A673 (cell line): Measurements from ENCODE around the gene DLX1. TPM values are rescaled to one million over a fixed set of nuclear protein-coding genes. Genes with fewer than 3 reads are reported as not detected.

Experiments used
- BruUV-seq: library from RNA; stranded (reverse); fragments of 400-500 nt; replicated peaks from 2 replicates; lab custom pipeline; 2021; lab: Mats Ljungman, UMichigan
- CTCF ChIA-PET: fragments of 300-600 bp; sonication (Branson Sonifier 250); formaldehyde crosslinking; loops from one replicate; lab custom pipeline; 2022; ENCODE audit warnings: antibody characterized with exemption; lab: Charles Lee
- POLR2A ChIA-PET: fragments of 300-600 bp; sonication (Branson Sonifier 250); formaldehyde crosslinking; loops from one replicate; lab custom pipeline; 2022; ENCODE audit warnings: antibody characterized with exemption; ENCODE audit not compliant: low non-redundant PET; lab: Charles Lee
- DNase-seq: peaks from one replicate; pipeline ENCODE4 v3.0.0-alpha.2; 2015; ENCODE audit warnings: low spot score
- H3K27ac ChIP-seq: fragments of 200-600 bp; sonication (generic); 2 replicates; pipeline ENCODE4 v1.5.1; 2016; ENCODE audit warnings: mixed run types, low read depth, mild to moderate bottlenecking, mixed read lengths, antibody characterized with exemption, low read length; ENCODE audit not compliant: poor library complexity, severe bottlenecking
- H3K27me3 ChIP-seq: fragments of 200-600 bp; sonication (generic); replicated peaks from 2 replicates; pipeline ENCODE4 v1.6.1; 2017; ENCODE audit warnings: mixed run types, low read depth, mild to moderate bottlenecking, mixed read lengths, antibody characterized with exemption, low read length; ENCODE audit not compliant: insufficient read depth, poor library complexity
- H3K36me3 ChIP-seq: fragments of 200-600 bp; sonication (generic); 2 replicates; pipeline ENCODE4 v1.6.1; 2016; ENCODE audit warnings: mixed run types, mild to moderate bottlenecking, mixed read lengths, antibody characterized with exemption, low read length; ENCODE audit not compliant: insufficient read depth, poor library complexity, severe bottlenecking
- H3K4me1 ChIP-seq: fragments of 200-600 bp; sonication (generic); 2 replicates; pipeline ENCODE4 v1.6.1; 2017; ENCODE audit warnings: mixed run types, mild to moderate bottlenecking, mixed read lengths, antibody characterized with exemption, low read length; ENCODE audit not compliant: insufficient read depth, poor library complexity, severe bottlenecking
- H3K4me3 ChIP-seq: fragments of 200-600 bp; sonication (generic); 2 replicates; pipeline ENCODE4 v1.5.1; 2016; ENCODE audit warnings: low read depth, mixed run types, mild to moderate bottlenecking, mixed read lengths, low read length; ENCODE audit not compliant: poor library complexity, severe bottlenecking
- H3K9me3 ChIP-seq: fragments of 200-600 bp; sonication (generic); 2 replicates; pipeline ENCODE4 v1.6.1; 2016; ENCODE audit warnings: mixed run types, low read depth, mild to moderate bottlenecking, mixed read lengths, antibody characterized with exemption, low read length; ENCODE audit not compliant: poor library complexity, severe bottlenecking
- EZH2 ChIP-seq: fragments of 200-600 bp; sonication (generic); IDR thresholded peaks from 2 replicates; pipeline ENCODE4 v1.6.1; 2017; ENCODE audit warnings: borderline replicate concordance, low read depth, mild to moderate bottlenecking, mixed read lengths, antibody characterized with exemption, low read length; ENCODE audit not compliant: poor library complexity, severe bottlenecking
- intact Hi-C: fragments of 100-400 bp; cut with micrococcal nuclease; formaldehyde crosslinking; loops from one replicate; pipeline ENCODE4 v1.10.0; 2022; ENCODE audit not compliant: unreplicated experiment
- total RNA-seq: library from RNA; stranded (reverse); gene quantifications from 2 replicates; pipeline ENCODE4 v1.2.3, GENCODE V29; 2021
- TF ChIP-seq, protein P1 (sequence below): fragments of 300-800, 200-600 bp; sonication (generic); conservative IDR thresholded peaks from 2 replicates; pipeline ENCODE4 v1.5.1; 2017; ENCODE audit warnings: low read depth, mild to moderate bottlenecking, antibody characterized with exemption, low read length, moderate library complexity, mixed read lengths

The DLX1 gene
- total RNA-seq, 1 experiment from 2014 or later, result 33.2 TPM

DNA sequence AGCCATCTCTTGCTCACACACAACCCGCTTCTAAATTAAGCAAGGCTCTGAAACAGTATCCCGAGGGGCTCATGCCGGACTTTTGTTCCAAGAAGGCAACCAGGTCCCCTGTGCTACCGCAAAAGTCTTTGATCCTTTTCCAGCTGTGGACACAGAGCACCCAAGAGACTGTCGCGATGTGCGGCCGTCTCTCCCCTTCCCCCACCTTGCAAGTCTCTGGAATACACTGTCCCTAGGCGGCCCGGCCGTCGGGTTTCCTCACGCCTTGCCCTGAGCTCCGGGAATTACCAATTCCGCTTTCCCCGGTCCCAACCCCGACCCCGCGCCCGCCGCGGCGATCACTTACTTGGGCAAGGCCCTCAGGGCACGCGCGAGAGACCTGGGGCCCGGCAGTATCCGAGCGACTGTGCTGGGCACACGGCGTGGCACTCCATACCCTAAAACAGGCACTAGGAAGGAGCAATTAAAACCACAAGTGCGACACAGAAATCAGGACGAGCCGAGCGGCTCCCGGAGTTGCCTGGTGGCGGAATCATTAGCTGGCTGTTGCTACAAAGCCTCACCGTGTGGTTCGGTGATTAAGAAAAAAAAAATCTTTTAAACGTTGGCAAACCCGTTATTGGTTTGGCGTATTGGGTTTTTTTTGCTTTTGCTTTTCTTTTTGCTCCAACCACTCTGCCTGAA lies 2.2 kb upstream of the DLX1 start:
- Histone ChIP-seq H3K27me3 (no peaks in the 10 kb centered on the region), H3K36me3 (no peaks in the 10 kb centered on the region), H3K9me3 (no peaks in the 10 kb centered on the region), H3K4me3 (peak overlapping the region; percentile 70), H3K27ac (no peak overlapping the region), H3K4me1 (peaks cover 22% of the 10 kb centered on the region)
- intact Hi-C loops, result no loop called here
- BruUV-seq, result no TSS peak
- POLR2A ChIA-PET, result interaction anchor here (0.7 kb wide), 1 partner anchor 13 kb away, joined by 3 read pairs; no protein-coding TSS in a partner anchor
- CTCF ChIA-PET, result no interaction called here
- no peak for TF ChIP-seq EZH2
- TF ChIP-seq, protein P1, sequence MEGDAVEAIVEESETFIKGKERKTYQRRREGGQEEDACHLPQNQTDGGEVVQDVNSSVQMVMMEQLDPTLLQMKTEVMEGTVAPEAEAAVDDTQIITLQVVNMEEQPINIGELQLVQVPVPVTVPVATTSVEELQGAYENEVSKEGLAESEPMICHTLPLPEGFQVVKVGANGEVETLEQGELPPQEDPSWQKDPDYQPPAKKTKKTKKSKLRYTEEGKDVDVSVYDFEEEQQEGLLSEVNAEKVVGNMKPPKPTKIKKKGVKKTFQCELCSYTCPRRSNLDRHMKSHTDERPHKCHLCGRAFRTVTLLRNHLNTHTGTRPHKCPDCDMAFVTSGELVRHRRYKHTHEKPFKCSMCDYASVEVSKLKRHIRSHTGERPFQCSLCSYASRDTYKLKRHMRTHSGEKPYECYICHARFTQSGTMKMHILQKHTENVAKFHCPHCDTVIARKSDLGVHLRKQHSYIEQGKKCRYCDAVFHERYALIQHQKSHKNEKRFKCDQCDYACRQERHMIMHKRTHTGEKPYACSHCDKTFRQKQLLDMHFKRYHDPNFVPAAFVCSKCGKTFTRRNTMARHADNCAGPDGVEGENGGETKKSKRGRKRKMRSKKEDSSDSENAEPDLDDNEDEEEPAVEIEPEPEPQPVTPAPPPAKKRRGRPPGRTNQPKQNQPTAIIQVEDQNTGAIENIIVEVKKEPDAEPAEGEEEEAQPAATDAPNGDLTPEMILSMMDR, result no peak
- DNase-seq, result no peak

GRCh38 chr2:172083628-172084394 lies 1.5 kb upstream of the DLX1 start:
- ChIA-PET CTCF (no interaction called here), POLR2A (interaction anchor here (0.7 kb wide), 1 partner anchor 12 kb away, joined by 3 read pairs; no protein-coding TSS in a partner anchor)
- DNase-seq, result no peak
- Histone ChIP-seq H3K9me3 (no peaks in the 10 kb centered on the region), H3K4me3 (peak overlapping the region; percentile 70), H3K27me3 (no peaks in the 10 kb centered on the region), H3K27ac (peak overlapping the region; percentile 83), H3K36me3 (peaks cover 7% of the 10 kb centered on the region), H3K4me1 (peaks cover 22% of the 10 kb centered on the region)
- TF ChIP-seq, protein P1, result no peak
- TF ChIP-seq EZH2, result no peak
- intact Hi-C loops, result no loop called here
- BruUV-seq, result no TSS peak

DNA sequence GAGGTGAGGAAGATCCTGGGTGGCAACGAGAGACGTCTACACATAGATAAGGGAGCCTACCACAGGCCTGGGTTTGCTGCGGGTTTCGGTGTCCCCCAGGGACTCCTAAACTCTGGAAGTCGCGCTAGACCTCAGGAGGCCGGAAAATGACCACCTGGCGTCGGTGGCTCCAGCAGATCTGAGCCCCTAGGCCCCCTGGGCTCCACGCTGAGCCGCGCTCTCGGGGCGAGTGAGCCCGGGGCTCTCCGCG lies 987 bp upstream of the DLX1 start:
- no peak for TF ChIP-seq EZH2
- TF ChIP-seq, protein P1, result no peak
- intact Hi-C loops, result no loop called here
- CTCF ChIA-PET, result no interaction called here

More for the DNA sequence above, 987 bp upstream of the DLX1 start:
- Histone ChIP-seq H3K27ac (peak overlapping the region; percentile 83), H3K9me3 (no peaks in the 10 kb centered on the region), H3K4me1 (peaks cover 25% of the 10 kb centered on the region), H3K27me3 (no peaks in the 10 kb centered on the region), H3K4me3 (peak overlapping the region; percentile 70), H3K36me3 (peaks cover 7% of the 10 kb centered on the region)
- BruUV-seq, result no TSS peak
- POLR2A ChIA-PET, result no interaction called here
- no peak for DNase-seq
